ENCODE measurements around the gene CARS1.
A peak's percentile ranks its signal among the peaks of the same experiment; 100 is the strongest.

CARS1 gene

DNA sequence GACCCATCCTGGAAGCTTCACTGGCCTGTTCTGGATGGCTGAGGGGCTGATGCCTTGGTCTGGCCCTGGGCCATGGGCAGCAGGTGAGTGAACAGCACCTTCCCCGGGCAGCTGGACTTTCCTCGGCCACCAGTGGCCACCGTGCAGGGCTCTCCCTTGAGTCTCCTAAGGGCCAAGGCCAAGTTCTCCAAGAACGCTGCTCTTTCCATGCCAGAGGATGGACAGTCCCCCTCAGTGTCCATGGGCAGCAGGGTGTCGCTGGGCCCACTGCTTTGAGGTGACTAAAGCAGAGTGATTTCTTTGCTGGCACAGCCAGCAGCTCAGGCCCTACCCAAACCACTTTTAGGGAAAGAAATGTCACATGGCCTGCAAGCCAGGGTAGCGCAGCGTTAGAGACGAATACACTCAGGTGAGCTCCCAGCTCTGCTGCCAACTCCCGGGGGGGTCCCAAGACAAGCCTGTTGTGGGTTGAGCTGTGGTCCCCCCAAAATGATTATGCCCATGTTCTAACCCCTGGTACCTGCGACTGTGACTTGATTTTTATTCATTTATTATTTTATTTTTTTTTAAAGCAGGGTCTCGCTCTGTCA is 3.3 kb upstream of the CARS1 start:
- Histone ChIP-seq H3K4me1 (ENCODE audit: control insufficient read depth, insufficient read depth, low read length) (peaks cover 14% of the 10 kb centered on the region), H3K27ac (ENCODE audit: insufficient read depth, low read depth, low read length, poor library complexity, severe bottlenecking) (no peak overlapping the region), H3K9me3 (ENCODE audit: control insufficient read depth, low read length) (no peaks in the 10 kb centered on the region), H3K27me3 (ENCODE audit: control insufficient read depth, insufficient read depth, low read length, poor library complexity, severe bottlenecking) (no peaks in the 10 kb centered on the region), H3K4me3 (ENCODE audit: insufficient read depth, low read depth, low read length) (no peak overlapping the region), H3K36me3 (ENCODE audit: control insufficient read depth, insufficient read depth, low read length) (no peaks in the 10 kb centered on the region)
- 93 to 95% methylated on average over 11 of the region's 11 CpGs for WGBS, 2 experiments

DNA sequence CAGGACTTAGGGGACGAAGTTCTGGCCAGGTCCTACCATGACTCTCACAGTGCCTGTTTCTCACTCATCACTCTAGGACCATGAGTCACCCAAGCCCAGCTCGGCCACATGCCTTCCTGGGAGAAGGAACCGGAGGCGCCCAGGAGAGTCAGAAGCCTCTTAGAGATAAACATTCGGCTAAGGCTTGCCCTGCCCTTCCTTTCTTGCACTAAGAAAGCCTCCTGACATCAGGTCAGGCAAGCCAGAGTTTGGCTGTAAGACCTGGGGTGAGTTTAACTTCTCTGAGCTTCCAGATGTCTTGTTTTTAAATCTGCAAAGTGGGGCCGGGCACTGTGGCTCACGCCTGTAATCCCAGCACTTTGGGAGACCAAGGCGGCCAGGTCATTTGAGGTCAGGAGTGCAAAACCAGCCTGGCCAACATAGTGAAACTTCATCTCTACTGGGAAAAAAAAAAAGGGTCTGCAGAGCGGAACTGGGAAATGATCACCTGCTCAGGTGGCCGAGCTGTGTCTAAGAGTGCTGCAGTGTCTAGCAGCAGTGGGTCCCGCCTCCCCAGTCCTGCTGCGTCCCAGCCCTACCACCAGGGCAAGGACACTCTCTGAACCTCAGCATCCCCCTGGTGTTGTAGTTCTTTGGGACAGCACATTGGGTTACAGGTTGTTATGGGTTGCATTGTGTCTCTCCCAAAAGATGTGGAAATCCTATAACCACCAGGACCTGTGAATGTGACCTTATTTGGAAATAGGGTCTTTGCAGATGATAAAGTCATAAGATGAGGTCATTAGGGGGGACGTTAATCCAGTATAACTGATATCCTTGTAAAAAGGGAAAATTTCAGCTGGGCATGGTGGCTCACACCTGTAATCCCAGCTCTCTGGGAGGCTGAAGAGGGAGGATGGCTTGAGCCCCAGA is 1.8 kb upstream of the CARS1 start:
- no peaks in the 10 kb centered on the region for H3K27me3 ChIP-seq (ENCODE audit: control insufficient read depth, insufficient read depth, low read length, poor library complexity, severe bottlenecking)
- no peak overlapping the region for H3K4me3 ChIP-seq (ENCODE audit: insufficient read depth, low read depth, low read length)
- 89 to 91% methylated on average over 13 of the region's 13 CpGs for WGBS, 2 experiments
- no peaks in the 10 kb centered on the region for H3K9me3 ChIP-seq (ENCODE audit: control insufficient read depth, low read length)
- peaks cover 14% of the 10 kb centered on the region for H3K4me1 ChIP-seq (ENCODE audit: control insufficient read depth, insufficient read depth, low read length)
- no peaks in the 10 kb centered on the region for H3K36me3 ChIP-seq (ENCODE audit: control insufficient read depth, insufficient read depth, low read length)
- no peak overlapping the region for H3K27ac ChIP-seq (ENCODE audit: insufficient read depth, low read depth, low read length, poor library complexity, severe bottlenecking)

DNA sequence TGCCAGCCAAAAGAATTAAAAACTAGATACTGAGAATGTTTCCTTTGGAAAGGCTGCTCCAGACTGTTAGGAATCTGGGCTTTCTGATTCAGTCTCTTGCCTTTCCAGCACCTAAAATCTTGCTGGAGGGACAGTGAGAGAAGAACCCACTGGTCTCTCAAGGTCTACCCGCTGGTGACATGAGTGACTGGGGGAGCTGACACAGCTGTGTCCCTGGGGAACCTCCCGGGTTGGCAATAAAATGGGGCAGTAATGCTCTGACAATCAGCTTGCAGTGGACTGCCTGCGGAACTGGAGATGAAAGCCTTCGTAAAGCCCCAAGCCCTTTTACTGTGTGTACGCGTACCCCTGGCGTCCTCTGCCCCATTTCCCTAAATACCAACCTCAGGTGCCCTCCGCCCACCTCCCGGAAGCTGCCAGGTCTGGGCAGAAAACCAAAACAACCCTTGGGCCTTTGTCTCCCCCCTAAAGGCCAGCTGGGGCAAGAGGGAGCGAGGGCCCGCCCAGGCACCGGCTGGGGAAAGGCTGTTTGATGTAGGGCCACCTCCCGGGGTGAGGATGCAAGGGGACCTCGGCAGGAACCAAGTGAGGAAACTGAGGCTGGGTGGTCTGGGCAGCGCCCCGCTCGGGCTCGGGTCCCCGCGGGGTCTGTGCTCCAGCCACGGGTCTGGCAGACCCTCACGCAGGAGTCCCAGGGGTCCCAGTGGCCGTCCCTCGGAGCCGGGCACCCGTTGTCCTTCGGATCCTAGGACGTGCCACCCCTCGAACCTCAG is 741 bp downstream of the CARS1 start:
- H3K27ac ChIP-seq (ENCODE audit: insufficient read depth, low read depth, low read length, poor library complexity, severe bottlenecking) = peak overlapping the region; percentile 57
- peaks cover 19% of the 10 kb centered on the region for H3K4me1 ChIP-seq (ENCODE audit: control insufficient read depth, insufficient read depth, low read length)
- H3K27me3 ChIP-seq (ENCODE audit: control insufficient read depth, insufficient read depth, low read length, poor library complexity, severe bottlenecking) = no peaks in the 10 kb centered on the region
- H3K9me3 ChIP-seq (ENCODE audit: control insufficient read depth, low read length) = no peaks in the 10 kb centered on the region
- peak overlapping the region; percentile 62 for H3K4me3 ChIP-seq (ENCODE audit: insufficient read depth, low read depth, low read length)
- no peaks in the 10 kb centered on the region for H3K36me3 ChIP-seq (ENCODE audit: control insufficient read depth, insufficient read depth, low read length)
- 7 to 9% methylated on average over 29 of the region's 29 CpGs for WGBS, 2 experiments

DNA sequence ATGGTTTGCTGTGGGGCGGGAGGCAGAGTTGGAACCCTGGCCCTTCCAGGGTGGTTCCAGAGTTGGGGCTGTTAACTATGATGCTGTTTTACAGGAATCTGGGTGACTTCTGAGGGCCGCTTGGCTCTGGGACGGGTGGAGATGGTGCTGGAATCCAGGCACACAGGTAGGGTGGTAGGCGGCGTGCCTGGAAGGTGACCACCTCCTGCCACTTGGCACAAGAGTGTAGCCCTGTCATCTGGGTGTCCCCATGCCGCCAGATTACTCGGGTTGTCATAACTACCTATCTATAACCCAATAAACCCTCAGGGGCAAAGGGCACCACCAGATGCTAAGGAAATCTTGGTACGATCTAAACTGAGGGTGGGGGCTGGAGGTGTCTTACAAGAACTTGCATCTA is 1.3 kb downstream of the CARS1 start:
- Histone ChIP-seq H3K27ac (ENCODE audit: insufficient read depth, low read depth, low read length, poor library complexity, severe bottlenecking) (no peak overlapping the region), H3K27me3 (ENCODE audit: control insufficient read depth, insufficient read depth, low read length, poor library complexity, severe bottlenecking) (no peaks in the 10 kb centered on the region)

DNA sequence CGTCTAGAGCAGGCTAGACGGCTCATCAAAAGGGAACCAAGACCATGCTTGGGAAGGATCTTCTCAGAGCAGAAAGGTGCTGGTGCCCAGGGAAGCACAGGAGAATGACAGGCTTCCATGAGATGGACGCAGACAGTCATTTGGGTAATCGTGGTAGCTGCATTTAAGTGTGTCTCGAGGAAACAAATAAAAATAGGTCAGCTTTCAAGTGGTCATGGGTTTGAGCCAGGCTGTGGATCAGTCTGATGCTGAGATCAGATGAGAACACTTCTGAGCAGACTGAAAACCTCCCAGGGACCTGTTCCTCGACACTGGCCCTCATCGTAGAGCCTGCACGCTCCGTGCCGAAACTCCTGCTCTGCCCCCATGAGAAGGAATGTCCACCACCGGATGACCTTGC is 4.7 kb downstream of the CARS1 start:
- Histone ChIP-seq H3K4me3 (ENCODE audit: insufficient read depth, low read depth, low read length) (no peak overlapping the region), H3K27me3 (ENCODE audit: control insufficient read depth, insufficient read depth, low read length, poor library complexity, severe bottlenecking) (no peaks in the 10 kb centered on the region), H3K36me3 (ENCODE audit: control insufficient read depth, insufficient read depth, low read length) (no peaks in the 10 kb centered on the region), H3K9me3 (ENCODE audit: control insufficient read depth, low read length) (no peaks in the 10 kb centered on the region), H3K27ac (ENCODE audit: insufficient read depth, low read depth, low read length, poor library complexity, severe bottlenecking) (no peak overlapping the region), H3K4me1 (ENCODE audit: control insufficient read depth, insufficient read depth, low read length) (peaks cover 20% of the 10 kb centered on the region)
- 95% methylated on average over 11 of the region's 11 CpGs for WGBS, 2 experiments

More for the DNA sequence above, 1.3 kb downstream of the CARS1 start:
- Histone ChIP-seq H3K36me3 (ENCODE audit: control insufficient read depth, insufficient read depth, low read length) (no peaks in the 10 kb centered on the region), H3K4me1 (ENCODE audit: control insufficient read depth, insufficient read depth, low read length) (peaks cover 23% of the 10 kb centered on the region), H3K4me3 (ENCODE audit: insufficient read depth, low read depth, low read length) (peak overlapping the region; percentile 62), H3K9me3 (ENCODE audit: control insufficient read depth, low read length) (no peaks in the 10 kb centered on the region)
- 92 to 95% methylated on average over 8 of the region's 8 CpGs for WGBS, 2 experiments

DNA sequence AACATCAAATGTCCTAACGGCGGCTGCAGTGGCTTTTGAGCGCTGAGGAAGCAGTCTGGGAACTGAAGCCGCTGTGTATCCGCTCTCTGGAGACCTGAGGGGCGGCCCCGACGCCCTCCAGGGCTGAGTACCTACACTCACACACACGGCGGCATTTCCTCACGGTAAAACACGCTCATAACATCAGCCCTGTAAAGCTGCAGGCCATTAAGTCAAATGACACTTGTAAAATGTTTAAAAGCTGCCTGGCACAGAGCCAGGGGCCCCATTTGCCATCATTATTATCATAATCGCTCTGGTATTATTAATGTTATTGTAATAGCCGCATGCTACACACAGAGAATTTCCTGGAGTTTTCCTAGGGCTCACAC is 5.1 kb downstream of the CARS1 start:
- H3K4me3 ChIP-seq (ENCODE audit: insufficient read depth, low read depth, low read length) = no peak overlapping the region
- WGBS, 2 experiments = 80% methylated on average over 12 to 13 of the region's 14 CpGs
- H3K27me3 ChIP-seq (ENCODE audit: control insufficient read depth, insufficient read depth, low read length, poor library complexity, severe bottlenecking) = no peaks in the 10 kb centered on the region
- no peaks in the 10 kb centered on the region for H3K9me3 ChIP-seq (ENCODE audit: control insufficient read depth, low read length)
- peaks cover 20% of the 10 kb centered on the region for H3K4me1 ChIP-seq (ENCODE audit: control insufficient read depth, insufficient read depth, low read length)
- no peak overlapping the region for H3K27ac ChIP-seq (ENCODE audit: insufficient read depth, low read depth, low read length, poor library complexity, severe bottlenecking)
- no peaks in the 10 kb centered on the region for H3K36me3 ChIP-seq (ENCODE audit: control insufficient read depth, insufficient read depth, low read length)

DNA sequence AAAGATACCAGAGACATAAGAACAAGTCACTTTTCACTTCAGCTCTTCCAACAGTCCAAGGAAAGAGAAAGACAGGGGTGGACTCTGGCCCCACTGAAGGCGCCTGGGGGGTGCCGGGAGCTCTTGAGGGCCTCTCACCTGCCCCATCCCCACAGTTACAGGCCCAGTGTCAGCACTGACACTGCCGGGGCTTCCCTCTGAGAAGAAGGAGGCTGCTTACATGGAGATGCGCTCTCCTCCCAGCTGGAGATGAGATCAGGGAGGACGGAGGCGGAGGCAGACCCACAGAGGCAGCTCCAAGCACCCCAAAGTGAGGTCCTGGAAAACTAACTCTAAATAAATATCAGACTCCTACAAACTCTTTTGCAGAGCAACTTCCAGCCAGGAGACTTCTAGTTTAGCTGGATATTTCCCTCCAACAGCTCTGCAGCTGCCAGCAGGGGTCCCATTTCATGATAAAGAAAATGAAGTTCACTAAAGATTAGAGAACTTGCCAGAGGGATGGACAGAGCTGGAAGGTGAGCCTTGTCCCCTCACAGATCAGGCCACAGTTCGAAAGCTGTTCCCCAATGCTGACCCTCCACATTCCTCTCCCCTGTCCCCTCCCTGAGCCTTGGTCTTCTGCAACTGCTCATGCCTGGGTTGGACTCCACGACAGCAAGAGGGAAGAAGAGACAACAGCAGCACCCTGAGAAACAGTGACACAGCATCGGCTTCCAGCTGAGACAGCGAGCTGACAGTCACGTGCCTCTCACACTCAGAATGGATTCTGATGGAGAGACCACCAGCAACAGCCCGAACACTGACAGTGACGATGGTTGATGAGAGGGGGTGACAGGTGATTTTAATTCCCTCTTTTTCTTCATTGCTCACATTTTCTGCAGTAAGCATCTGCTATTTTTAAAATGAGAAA is 5.8 kb downstream of the CARS1 start:
- no peaks in the 10 kb centered on the region for H3K36me3 ChIP-seq (ENCODE audit: control insufficient read depth, insufficient read depth, low read length)
- H3K27ac ChIP-seq (ENCODE audit: insufficient read depth, low read depth, low read length, poor library complexity, severe bottlenecking) = no peak overlapping the region
- peaks cover 17% of the 10 kb centered on the region for H3K4me1 ChIP-seq (ENCODE audit: control insufficient read depth, insufficient read depth, low read length)
- no peak overlapping the region for H3K4me3 ChIP-seq (ENCODE audit: insufficient read depth, low read depth, low read length)
- no peaks in the 10 kb centered on the region for H3K9me3 ChIP-seq (ENCODE audit: control insufficient read depth, low read length)
- 69 to 74% methylated on average over 13 of the region's 13 CpGs for WGBS, 2 experiments
- H3K27me3 ChIP-seq (ENCODE audit: control insufficient read depth, insufficient read depth, low read length, poor library complexity, severe bottlenecking) = no peaks in the 10 kb centered on the region

DNA sequence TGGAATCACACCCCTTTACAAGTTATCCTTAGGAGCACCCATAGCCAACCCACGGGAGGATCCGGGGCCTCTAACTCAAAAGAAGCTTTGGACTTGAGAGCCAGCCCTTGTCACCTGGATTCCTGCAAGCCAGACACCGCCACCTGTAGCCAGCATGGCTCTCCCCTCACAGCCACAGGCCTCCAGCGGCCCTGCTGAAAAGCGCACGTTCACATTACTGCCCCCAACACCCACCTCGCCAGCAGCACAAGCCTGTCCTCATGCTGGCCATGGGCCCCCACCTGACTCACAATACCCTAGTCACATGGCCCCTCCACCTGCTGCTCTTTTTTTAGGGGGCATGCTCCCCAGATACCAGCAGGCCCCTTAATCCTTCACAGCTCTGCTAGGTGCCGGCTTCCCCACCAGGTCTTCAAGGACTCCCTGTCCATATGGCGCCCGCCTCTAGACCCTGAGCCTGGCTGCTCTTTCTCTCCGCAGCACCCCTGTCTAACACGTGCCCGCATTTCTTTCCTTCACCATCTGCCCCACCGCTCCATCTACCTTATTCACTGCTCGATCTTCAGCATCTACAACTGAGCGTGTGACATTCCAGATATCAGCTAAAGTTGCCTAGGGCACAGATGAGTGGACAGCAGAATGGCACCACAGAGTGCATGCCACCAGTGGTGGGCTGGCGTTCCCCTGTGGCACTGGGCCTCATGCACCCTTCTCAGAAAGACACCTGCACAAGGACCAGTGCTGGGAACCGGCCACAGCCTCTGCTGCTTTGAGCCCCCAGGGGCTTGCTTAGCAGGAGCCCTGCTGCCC is 6.6 kb downstream of the CARS1 start:
- no peaks in the 10 kb centered on the region for H3K9me3 ChIP-seq (ENCODE audit: control insufficient read depth, low read length)
- H3K27ac ChIP-seq (ENCODE audit: insufficient read depth, low read depth, low read length, poor library complexity, severe bottlenecking) = no peak overlapping the region
- no peaks in the 10 kb centered on the region for H3K36me3 ChIP-seq (ENCODE audit: control insufficient read depth, insufficient read depth, low read length)
- peaks cover 9% of the 10 kb centered on the region for H3K4me1 ChIP-seq (ENCODE audit: control insufficient read depth, insufficient read depth, low read length)
- H3K27me3 ChIP-seq (ENCODE audit: control insufficient read depth, insufficient read depth, low read length, poor library complexity, severe bottlenecking) = no peaks in the 10 kb centered on the region
- no peak overlapping the region for H3K4me3 ChIP-seq (ENCODE audit: insufficient read depth, low read depth, low read length)
- 92 to 93% methylated on average over 18 of the region's 18 CpGs for WGBS, 2 experiments

All from ectodermal cell (in vitro differentiated cells).